GM12801 (cell line): ENCODE results near the gene LZTS2.

Source experiments
- TF ChIP-seq, protein P1 (sequence below): IDR thresholded peaks from one replicate; pipeline ENCODE4 v1.5.1; 2011; ENCODE audit warnings: control low read depth; ENCODE audit not compliant: insufficient read length; ENCODE audit errors: extremely low read depth

Gene LZTS2

DNA sequence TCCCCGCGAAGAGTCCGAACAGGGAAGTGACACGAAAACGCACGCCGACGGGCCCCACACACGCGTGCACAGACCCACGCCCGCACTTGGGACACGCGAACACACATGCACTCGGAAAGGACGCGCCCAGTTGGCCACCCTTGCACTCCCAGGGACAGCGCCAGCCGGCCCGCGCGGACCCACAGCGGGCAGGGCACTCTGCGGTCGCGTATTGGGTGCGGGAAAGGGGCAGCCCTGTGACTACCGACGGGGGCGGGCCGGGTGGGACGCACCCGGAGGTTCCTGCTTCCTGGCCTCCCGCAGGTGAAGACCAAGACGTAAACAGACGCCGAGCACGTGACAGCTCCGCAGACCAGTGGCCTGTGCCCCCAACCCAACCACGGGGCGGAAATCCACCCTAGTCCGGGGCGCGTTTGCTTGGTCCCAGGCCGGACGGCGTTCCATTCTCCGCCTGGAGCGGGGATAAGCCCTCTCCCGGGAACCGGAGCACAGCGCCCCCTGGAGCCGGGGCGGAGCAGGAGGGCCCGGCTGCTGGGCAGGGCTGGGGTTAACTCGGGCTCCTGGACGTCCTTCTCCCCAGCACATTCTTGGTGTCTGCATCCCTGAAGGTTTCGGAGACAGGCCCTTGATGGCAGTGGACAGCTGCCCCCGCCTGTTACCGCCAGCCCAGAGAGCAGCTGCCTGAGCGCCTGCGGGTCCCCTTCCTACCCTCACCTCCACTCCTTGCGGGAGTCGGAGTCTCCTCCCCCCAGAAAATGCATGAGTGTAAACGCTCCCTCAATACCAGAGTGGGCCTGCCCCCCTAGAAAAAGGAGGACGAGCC is 2.0 kb upstream of the LZTS2 start:
- TF ChIP-seq, protein P1, sequence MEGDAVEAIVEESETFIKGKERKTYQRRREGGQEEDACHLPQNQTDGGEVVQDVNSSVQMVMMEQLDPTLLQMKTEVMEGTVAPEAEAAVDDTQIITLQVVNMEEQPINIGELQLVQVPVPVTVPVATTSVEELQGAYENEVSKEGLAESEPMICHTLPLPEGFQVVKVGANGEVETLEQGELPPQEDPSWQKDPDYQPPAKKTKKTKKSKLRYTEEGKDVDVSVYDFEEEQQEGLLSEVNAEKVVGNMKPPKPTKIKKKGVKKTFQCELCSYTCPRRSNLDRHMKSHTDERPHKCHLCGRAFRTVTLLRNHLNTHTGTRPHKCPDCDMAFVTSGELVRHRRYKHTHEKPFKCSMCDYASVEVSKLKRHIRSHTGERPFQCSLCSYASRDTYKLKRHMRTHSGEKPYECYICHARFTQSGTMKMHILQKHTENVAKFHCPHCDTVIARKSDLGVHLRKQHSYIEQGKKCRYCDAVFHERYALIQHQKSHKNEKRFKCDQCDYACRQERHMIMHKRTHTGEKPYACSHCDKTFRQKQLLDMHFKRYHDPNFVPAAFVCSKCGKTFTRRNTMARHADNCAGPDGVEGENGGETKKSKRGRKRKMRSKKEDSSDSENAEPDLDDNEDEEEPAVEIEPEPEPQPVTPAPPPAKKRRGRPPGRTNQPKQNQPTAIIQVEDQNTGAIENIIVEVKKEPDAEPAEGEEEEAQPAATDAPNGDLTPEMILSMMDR: no peak

DNA sequence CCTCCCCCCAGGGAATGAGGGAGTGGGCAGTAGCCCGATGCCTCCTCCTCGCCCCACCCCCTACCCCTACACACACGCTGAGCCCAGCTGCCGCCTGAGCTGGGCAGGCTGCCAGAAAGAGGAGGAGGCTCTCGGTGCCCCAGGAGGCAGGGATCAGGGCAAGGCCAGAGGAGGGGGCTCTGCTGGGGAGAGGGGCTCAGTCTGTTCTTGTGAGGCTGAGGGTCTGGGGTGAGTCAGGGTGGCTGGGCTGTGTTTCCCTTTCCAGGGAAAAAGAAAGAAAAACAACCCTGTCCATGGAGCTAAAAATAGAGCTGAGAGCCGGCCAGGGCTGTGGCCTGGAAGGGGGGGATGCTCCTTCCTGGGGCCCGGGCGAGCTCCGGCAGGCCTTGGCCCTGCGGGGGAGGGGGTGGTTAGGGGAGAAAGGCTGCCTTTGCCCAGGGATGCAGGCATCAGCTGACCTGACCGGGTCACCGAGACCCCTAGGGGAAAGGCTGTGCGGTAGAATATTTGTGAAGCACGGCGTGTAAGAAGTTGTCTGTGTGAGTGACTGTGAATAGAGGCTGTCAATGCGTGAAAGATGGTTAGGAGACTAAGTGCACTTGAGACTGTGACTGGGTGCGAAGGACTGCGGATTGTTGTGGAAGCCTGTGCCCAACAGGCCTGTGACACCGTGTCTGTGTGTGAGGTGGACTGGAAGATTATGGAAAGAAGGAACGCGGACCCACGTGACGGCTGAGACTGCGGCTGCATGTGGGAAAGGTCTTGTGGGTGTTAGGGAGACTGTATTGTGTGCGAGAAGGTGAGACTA is 1.2 kb upstream of the LZTS2 start:
- TF ChIP-seq, protein P1: no peak

GRCh38 chr10:100998991-100999741 is 442 bp upstream of the LZTS2 start:
- TF ChIP-seq, protein P1: no peak

DNA sequence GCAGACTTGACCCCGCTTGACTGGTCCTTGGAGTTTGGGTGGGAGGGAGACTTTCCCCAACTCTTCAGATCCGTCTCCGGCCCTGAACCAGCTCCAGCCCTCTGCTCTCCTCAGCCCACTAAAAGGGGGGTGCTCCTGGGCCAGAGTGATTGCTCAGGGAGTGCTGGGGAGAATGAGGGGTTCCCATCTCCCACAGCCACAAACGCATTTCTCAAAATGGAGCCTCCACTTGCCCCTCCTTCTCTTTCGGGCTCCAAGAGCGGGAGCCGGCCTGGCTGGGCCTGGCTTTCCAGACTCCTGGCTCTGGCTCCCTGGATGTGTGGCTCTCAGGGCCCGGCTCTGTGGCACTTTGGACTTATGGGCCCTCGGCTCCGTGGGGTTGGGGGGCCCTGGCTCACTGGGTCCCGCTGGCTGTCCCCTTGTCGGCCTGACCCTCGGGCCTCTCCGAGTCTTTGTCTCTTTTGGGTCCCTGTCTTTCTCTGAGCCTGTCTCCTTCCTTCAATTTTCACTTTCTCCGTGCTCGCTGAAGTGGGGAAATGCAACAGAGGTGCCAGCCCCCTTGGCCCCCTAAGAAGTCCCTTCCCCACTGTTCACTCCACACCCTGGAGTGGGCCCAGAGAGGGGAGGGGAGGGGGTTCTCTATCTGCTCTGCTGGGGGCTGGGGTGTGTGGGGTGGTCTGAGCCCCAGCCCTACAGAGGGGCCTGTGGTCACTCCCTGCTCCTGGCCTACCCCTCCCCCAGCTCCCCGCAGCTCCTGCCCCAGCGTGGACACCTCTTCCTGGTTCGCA is 713 bp downstream of the LZTS2 start:
- TF ChIP-seq, protein P1: no peak

DNA sequence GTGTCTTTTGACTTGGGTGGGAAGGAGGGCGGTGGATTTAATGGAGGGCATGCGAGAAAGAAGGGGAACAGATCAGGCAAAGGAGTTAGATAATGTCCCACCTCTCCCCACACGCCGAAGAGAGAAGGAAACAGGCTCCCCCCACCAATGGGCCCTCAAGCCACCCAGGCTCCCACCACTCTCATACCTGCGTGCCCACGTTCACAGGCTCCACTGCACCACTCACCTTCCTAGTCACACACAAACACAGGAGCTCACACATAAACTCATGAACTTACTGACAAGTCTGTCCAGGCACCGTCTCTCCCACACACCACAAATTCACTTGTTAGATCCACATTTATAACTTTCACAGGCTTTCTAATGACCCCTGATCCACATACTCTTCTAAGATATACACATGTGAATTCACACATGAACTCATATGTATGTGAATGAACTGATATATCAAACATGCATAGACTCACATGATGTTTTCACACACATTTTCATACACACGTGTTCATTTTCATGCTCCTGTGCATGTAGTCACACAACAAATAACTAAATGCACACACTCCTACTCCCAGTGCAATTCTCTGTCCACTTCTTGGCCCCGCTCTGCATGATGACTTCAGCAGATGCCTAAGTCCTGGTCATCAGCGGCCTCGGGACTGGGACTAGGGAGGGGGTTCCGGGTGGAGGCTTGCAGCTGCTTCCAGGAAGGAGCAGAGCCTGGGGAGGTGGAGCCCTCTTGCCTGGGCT is 1.5 kb downstream of the LZTS2 start:
- TF ChIP-seq, protein P1: no peak

- TF ChIP-seq, protein P1: no peak
These were observed 2.0 kb downstream of the LZTS2 start for GRCh38 chr10:101001659-101002035.
